ENCODE results near the gene STK35. TPM values are rescaled to one million over a fixed set of nuclear protein-coding genes. Genes with fewer than 3 reads are reported as not detected.

Gene STK35
- total and polyA plus RNA-seq, 9 of the 15 experiments (the other 6 are each of a cell fraction or from before 2014, with no cell fraction given), result 1.0 to 11.0 (median 6.3) TPM

GRCh38 chr20:2114990-2115681 lies 13.5 kb downstream of the STK35 start:
- no peaks in the 10 kb centered on the region for H3K27me3 ChIP-seq (ENCODE audit: control insufficient read depth in 2 of 2, insufficient read depth in 2 of 2, low read length in 2 of 2)
- H3K4me3 ChIP-seq, result no peak overlapping the region
- no TSS peak for BruUV-seq (replicated peaks)
- DNase-seq (ENCODE audit: extremely low read depth in 1 of 4, low spot score in 3 of 4) (no peak), FAIRE-seq (no peak), ATAC-seq (no peak)
- TF ChIP-seq ZNF174 (CRISPR knock-in tag; IDR thresholded peaks at IDR 0.05) (no peak), TCF15 (CRISPR knock-in tag; IDR thresholded peaks at IDR 0.05) (no peak), TEAD1 (CRISPR knock-in tag; IDR thresholded peaks at IDR 0.05) (no peak), HMGXB4 (CRISPR knock-in tag; IDR thresholded peaks at IDR 0.05) (no peak), MLX (CRISPR knock-in tag; conservative IDR thresholded peaks at IDR 0.05) (no peak), CBFA2T2 (conservative IDR thresholded peaks at IDR 0.05) (no peak), CREB1 (IDR thresholded peaks at IDR 0.05) (no peak), CREB1 (CRISPR knock-in tag; IDR thresholded peaks at IDR 0.05) (no peak), TCF3 (CRISPR knock-in tag; IDR thresholded peaks at IDR 0.05) (no peak), BDP1 (IDR thresholded peaks at IDR 0.05; ENCODE audit: insufficient read depth, insufficient read length) (no peak), KLF6 (CRISPR knock-in tag; IDR thresholded peaks at IDR 0.05; ENCODE audit: borderline replicate concordance) (no peak), MBD1 (CRISPR knock-in tag; IDR thresholded peaks at IDR 0.05) (no peak)
- H3K4me2 ChIP-seq (ENCODE audit: insufficient read depth, low read length), result no peak overlapping the region
- peaks cover 20% of the 10 kb centered on the region for H4K20me1 ChIP-seq (replicated peaks; ENCODE audit: control insufficient read depth, insufficient read depth, low read length)
- ChIA-PET CTCF (ENCODE audit: low intra/inter-chr PET ratio) (no interaction called here), POLR2A (interaction anchor here (0.9 to 1.0 kb wide), 2 partner anchors 9 to 11 kb away, joined by 3 read pairs; no protein-coding TSS in a partner anchor)
- intact Hi-C loops (cut with micrococcal nuclease) (no loop called here), in situ Hi-C loops (cut with MboI) (no loop called here)
- no peak overlapping the region for H3K9ac ChIP-seq (ENCODE audit: insufficient read depth in 1 of 2, low read depth in 2 of 2, low read length in 2 of 2)
- peaks cover 55% of the 10 kb centered on the region for H3K36me3 ChIP-seq (ENCODE audit: control insufficient read depth, insufficient read depth, low read length)
- H3K9me1 ChIP-seq (ENCODE audit: control insufficient read depth, insufficient read depth, low read length), result peaks cover 2% of the 10 kb centered on the region
- no peaks in the 10 kb centered on the region for H3K9me3 ChIP-seq (replicated peaks; ENCODE audit: control insufficient read depth, insufficient read depth, low read depth, low read length)
- H3K27ac ChIP-seq (ENCODE audit: extremely low read depth, low read depth, low read length), result no peak overlapping the region
- H3K4me1 ChIP-seq (replicated peaks in 1 of 2; ENCODE audit: control insufficient read depth in 2 of 2, insufficient read depth in 2 of 2, low read length in 2 of 2), result peaks cover 3 to 7% of the 10 kb centered on the region in 2 experiments; a peak in 3 of 5 replicates
- 51% methylated on average over 2 of the region's 2 CpGs for WGBS (ENCODE audit: insufficient coverage, low coverage, missing lambda C conversion rate)
- peaks cover 54% of the 10 kb centered on the region for H3K79me2 ChIP-seq (ENCODE audit: control insufficient read depth, insufficient read depth, low read length)
- no peak overlapping the region for H2AFZ ChIP-seq (ENCODE audit: low read depth, low read length)
